Activated naive CD4-positive, alpha-beta T cell treated with anti-CD3 and anti-CD28 coated beads, Interleukin-2, amount 50 U/mL, for 16 hours (primary cell): ENCODE measurements around the gene ACTR6.
A peak's percentile ranks its signal among the peaks of the same experiment; 100 is the strongest.
"Not testable (repeated sequence)": the region's sequence is repeated elsewhere in the genome, so short reads cannot be mapped to it uniquely, and the experiment has no call there.

Source experiments
- DNase-seq: peaks from one replicate; pipeline ENCODE4 v3.0.0-alpha.2; 2020

The ACTR6 gene

DNA sequence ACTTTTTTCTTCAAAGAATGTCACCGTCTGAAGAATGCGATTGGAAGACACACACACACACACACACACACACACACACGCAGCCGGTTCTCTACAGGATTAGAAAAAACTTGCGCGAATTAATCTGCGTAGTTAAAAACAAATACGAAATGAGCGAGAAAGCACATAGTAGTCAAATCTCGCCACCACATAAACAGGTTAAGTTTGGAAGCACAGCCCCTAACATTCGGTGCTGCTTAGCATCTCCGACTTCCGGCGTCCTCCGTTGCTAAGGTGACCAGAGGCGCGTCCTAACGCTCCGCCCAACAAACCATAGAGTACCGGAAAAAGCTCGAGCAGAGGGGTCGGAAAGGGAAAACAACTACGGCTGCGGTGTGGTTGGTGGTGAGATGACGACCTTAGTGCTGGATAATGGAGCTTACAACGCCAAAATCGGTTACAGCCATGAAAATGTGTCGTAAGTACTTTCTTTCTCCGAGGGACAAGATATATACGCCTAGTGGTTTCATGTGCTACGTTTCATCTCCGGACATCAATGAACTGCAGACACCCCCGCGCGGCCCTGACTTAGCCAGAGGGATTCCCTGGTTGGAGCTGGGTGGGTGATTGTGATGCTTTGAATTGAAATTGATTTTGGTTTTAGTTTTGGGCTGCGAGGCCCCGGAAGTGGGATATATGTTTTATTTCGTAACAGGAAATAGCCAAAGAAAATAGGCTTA is at the start of gene ACTR6:
TSS of gene ACTR6 (plus strand) at position 353 of the 719 bp plus-strand sequence. CDS start at position 390, 37 bp downstream.
- peak; percentile 96 for DNase-seq

DNA sequence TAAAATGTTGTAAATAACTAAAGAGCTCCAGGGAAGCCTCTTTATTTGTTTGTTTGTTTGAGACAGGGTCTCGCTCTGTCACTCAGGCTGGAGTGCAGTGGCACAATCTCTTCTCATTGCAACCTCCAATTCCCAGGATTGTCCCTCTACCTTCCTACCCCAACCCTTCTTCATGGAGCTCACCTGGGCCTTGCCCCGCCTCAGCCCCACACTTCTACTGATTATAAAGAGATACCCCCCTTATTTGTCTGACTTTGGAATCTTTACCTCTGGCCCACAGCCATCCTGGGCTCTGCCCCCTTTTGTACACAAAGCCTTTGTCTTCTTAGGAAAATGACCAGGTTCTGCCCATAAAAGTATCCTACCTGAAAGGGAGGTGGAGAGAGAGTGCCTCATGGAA is 48.8 kb upstream of the ACTR6 start:
- DNase-seq, result no peak

GRCh38 chr12:100153131-100153530 is 47.5 kb upstream of the ACTR6 start:
- no peak for DNase-seq

- DNase-seq, result peak; percentile 72
Measured at GRCh38 chr12:100154474-100155247, 46.0 kb upstream of the ACTR6 start.

DNA sequence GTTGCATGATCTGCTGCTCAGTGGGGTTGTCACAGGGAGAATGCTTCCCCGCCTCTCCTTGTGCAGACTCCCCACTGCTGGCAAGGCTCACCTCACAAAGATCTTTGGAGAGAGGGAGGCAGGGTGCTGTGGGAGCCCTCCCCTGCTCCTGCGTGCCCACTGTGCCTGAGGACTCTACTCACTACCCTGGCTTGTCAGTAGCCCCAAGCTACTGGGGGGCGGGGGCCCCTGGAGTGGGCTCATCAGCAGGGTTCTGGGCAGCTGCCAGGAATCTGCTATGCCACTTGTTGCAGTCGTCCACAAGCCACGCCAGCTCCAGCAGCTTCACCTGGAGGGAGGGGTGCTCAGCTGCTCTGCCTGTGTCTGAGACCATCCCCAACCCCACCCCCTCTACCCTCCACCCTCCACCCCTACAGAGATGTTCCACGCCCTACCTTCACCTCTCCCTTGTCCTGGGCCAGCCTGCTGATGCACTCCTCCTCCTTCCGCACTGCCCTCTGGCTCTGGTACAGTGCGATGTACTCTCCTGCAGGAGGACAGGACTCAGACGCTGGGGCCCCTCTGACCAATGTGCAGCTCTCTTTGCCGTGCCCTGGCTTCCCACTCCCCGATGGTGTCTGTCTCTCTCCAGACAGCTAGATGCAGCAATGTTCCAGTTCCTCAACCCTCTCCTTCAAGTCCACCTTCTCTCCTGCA is 43.7 kb upstream of the ACTR6 start:
- no peak for DNase-seq

GRCh38 chr12:100157427-100157821 is 43.2 kb upstream of the ACTR6 start:
- DNase-seq, result no peak

GRCh38 chr12:100158535-100158934 is 42.1 kb upstream of the ACTR6 start:
- no peak for DNase-seq

DNA sequence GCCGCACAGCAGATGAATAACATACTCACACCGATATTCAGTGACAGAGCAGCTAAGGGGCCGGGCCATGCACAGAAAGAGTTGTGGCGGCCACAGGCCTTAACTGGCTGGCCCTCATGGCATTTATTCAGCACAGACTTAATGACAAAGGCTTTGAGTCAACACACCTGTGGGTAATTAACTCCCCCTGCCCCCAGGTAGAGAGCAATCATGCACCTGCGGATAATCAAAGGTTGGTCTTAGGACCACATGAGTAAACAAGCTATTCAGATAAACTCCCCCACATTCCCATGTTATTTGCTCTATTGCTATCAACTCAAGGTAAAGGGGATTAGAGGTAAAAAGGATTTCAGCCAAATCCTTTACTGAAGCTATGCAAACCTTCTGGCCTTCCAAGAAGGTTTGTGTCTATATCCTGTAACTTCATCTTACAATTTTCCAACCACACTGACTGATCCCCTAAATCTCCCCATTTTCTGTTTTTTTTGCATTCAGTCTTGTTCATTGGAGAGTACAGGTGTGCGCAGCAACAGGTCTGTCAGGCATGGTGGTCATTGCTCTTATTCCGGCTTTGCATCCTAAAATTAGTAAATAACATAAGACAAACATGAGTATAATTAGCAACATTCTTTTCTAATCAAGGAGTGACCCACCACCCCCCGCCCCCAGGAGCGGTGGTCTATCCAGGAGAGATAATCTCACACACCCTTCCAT is 41.1 kb upstream of the ACTR6 start:
- DNase-seq, result no peak

DNA sequence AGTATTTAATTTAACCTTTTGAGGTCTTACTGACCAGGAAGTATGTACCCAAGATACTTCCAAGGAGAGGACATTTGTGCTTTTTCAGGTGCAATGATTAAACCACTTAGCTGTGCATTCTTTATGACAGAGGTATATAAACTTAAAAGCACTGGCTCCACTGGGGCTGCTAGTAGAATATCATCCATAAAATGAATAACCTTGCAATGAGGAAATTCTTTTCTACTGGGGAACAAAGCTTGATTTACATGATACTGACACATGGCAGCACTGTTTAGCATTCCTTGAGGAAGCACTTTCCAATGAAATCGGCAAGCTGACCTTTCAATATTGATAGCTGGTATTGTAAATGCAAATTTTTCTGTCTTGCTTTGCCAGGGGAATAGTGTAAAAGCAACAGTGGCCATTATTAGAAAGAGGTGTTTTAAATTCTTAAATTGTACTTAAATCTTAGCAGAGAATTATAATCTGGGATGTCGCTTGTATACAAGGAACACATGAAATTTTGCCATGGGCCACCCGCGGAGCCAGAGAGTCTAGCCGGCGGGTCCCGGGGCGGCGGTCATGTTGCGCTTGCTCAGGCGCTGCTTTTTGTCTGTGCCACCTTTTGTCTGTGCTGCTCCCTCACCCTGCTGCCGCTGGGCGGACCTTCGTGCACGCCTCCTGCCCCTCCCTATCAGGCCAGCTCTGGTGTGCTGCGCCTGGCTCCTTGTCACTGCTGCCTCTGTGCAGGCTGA is 37.0 kb upstream of the ACTR6 start:
- peak; percentile 72 for DNase-seq

DNA sequence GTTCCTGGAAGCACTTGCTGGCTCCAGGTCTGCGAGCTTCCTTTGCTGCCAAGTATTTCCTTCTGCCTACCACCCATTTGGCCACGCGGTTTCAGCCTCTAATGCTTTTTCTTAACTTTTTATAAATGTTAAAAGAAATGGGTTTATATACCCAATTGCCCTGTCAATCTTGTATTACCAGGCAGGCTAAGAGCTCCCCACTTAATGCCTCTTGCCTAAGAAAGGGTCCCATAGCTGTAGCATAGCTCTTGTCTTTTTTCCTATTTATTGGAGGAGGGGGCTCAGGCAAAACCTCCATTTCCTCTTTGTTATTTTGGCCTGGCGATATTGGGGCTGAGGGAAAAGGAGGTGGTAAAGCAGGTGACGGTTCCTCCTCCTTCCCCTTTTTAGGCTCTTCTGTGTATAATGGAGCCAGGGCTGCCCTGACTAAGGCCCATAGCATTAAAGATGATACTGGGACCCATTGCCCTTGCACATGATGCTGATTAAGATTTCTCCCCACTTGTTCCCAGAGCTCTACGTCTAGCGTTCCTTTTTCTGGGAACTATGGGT is 36.4 kb upstream of the ACTR6 start:
- no peak for DNase-seq

GRCh38 chr12:100165356-100165755 is 35.3 kb upstream of the ACTR6 start:
- DNase-seq, result no peak

- DNase-seq, result no peak
Measured at GRCh38 chr12:100166232-100166631, 34.4 kb upstream of the ACTR6 start.

DNA sequence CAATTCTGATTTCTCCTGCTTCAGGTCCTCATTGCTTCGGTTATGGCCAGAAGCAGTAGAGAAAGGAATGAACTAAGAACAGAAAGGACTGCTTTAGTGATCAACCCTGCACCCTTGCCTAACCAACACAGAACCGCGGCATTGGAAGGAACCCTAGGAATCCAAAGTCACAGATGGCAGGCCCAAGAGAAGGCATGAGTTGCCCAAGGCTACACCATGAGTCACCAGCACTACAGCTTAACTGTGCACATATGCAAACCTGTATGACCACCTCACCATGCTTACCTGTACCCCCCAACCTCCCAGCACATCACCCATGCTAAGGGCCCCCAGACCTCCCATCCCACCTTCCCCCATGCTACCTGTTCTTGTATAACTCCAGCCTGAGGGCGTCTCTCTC is 32.1 kb upstream of the ACTR6 start:
- no peak for DNase-seq

- DNase-seq, result no peak
Measured at GRCh38 chr12:100169345-100169744, 31.3 kb upstream of the ACTR6 start.

GRCh38 chr12:100170313-100170858 is 30.2 kb upstream of the ACTR6 start:
- DNase-seq, result no peak

DNA sequence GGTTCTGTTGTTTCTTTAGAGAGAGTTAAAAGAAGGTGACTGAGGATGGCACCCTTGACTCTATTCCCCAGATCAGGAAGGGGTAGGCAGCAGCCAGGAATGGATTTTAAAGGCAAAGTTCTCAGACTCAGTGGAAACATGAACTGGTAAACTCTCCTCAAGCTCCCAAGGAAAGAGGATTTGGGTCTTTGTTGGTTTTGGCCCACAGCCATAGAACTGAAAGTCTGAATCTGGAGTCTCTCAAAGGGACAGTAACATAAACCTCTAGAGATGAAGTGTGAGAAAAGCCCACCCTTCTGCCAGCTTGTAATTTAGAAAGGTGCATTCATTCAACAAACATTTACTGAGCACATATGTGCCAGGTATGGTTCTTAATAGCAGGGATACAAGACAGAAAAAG is 29.4 kb upstream of the ACTR6 start:
- DNase-seq, result no peak

GRCh38 chr12:100173111-100173510 is 27.5 kb upstream of the ACTR6 start:
- DNase-seq, result no peak

GRCh38 chr12:100174495-100174894 is 26.1 kb upstream of the ACTR6 start:
- DNase-seq, result no peak

- DNase-seq, result not testable (repeated sequence)
Measured at GRCh38 chr12:100176493-100176892, 24.1 kb upstream of the ACTR6 start.

- no peak for DNase-seq
Measured at GRCh38 chr12:100179252-100179651, 21.4 kb upstream of the ACTR6 start.

DNA sequence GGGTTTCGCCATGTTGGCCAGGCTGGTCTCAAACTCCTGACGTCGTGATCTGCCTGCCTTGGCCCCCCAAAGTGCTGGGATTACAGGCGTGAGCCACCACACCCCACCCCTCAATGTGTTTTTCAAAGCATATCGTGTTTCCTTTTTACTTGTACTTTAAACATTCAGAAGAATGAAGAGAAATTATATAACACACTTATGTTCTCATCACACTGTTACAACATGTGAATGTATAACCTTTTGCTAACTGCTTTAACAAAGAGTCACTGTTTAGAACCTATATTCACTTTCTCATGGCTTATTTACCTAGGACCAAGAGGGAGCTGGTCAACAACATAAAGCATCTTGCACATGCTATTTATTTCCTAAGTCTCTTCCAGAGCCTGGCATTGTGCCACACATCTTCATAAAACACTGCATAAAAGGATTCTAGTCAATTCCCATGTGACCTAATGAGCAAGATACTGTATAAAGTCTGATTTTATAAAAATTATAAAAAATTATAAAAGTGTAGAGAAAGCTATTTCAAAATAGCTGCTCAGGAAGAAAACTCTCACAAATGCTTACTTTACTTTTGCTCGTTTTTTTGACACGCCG is 16.0 kb upstream of the ACTR6 start:
- no peak for DNase-seq
